HL-60 (cell line): Measurements from ENCODE around the gene EYS.

ENCODE experiments used
- DNase-seq, 2 experiments: peaks; one replicate each; pipeline ENCODE4 v3.0.0-alpha.2; 2010 to 2020; ENCODE audit warnings: low read depth in 1 of 2, low spot score in 1 of 2
- H3K27ac ChIP-seq: fragments of 250-450 bp; sonication (Bioruptor Pico); replicated peaks from 2 replicates; pipeline ENCODE4 v1.5.1; 2020; ENCODE audit warnings: mild to moderate bottlenecking, moderate library complexity
- H3K27me3 ChIP-seq: fragments of 250-450 bp; sonication (Bioruptor Pico); 2 replicates; pipeline ENCODE4 v1.5.1; 2021; ENCODE audit warnings: mild to moderate bottlenecking, moderate library complexity; ENCODE audit not compliant: insufficient read depth, poor library complexity, severe bottlenecking
- H3K4me3 ChIP-seq: replicated peaks from 2 replicates; pipeline ENCODE4 v1.5.1; 2011; ENCODE audit warnings: mild to moderate bottlenecking, control low read depth, low read length; ENCODE audit not compliant: insufficient read depth
- CTCF ChIP-seq: IDR thresholded peaks from one replicate; pipeline ENCODE4 v1.5.1; 2011; ENCODE audit warnings: low read length, control low read depth, inconsistent platforms; ENCODE audit not compliant: insufficient read depth
- GABPA ChIP-seq: IDR thresholded peaks from 2 replicates; pipeline ENCODE4 v1.6.1; 2012; ENCODE audit warnings: low read depth
- POLR2AphosphoS5 ChIP-seq: IDR thresholded peaks from 2 replicates; pipeline ENCODE4 v1.6.1; 2012; ENCODE audit warnings: low read depth
- REST ChIP-seq: IDR thresholded peaks from 2 replicates; pipeline ENCODE4 v1.6.1; 2012; ENCODE audit warnings: low read depth; ENCODE audit not compliant: insufficient replicate concordance
- SPI1 ChIP-seq: IDR thresholded peaks from 2 replicates; pipeline ENCODE4 v1.6.1; 2012; ENCODE audit warnings: low read depth, mild to moderate bottlenecking, borderline replicate concordance

EYS gene

GRCh38 chr6:64580346-64580745, 1126.7 kb downstream of the EYS start:
- TF ChIP-seq SPI1 (no peak), CTCF (no peak), POLR2AphosphoS5 (no peak), REST (no peak), GABPA (no peak)
- H3K27ac ChIP-seq, result no peak overlapping the region
- H3K27me3 ChIP-seq, result no peaks in the 10 kb centered on the region
- no peak overlapping the region for H3K4me3 ChIP-seq
- DNase-seq, result no peak

GRCh38 chr6:64553249-64553786, 1153.7 kb downstream of the EYS start:
- no peak for TF ChIP-seq POLR2AphosphoS5
- TF ChIP-seq REST, result no peak
- TF ChIP-seq GABPA, result no peak
- no peak for TF ChIP-seq SPI1
- no peak for TF ChIP-seq CTCF
- Histone ChIP-seq H3K27me3 (no peaks in the 10 kb centered on the region), H3K27ac (no peak overlapping the region), H3K4me3 (no peak overlapping the region)
- DNase-seq, result no peak

GRCh38 chr6:64547594-64548268, 1159.3 kb downstream of the EYS start:
- DNase-seq, result no peak
- TF ChIP-seq SPI1 (no peak), POLR2AphosphoS5 (no peak), REST (no peak), GABPA (no peak), CTCF (no peak)
- no peak overlapping the region for H3K4me3 ChIP-seq
- H3K27me3 ChIP-seq, result no peaks in the 10 kb centered on the region
- H3K27ac ChIP-seq, result no peak overlapping the region
